Loucy (cell line): ENCODE results near the gene DSCAML1.

Experiments
- H2AFZ ChIP-seq: fragments of 200-600 bp; sonication (generic); 2 replicates; pipeline ENCODE4 v1.6.0; 2016; ENCODE audit warnings: antibody characterized with exemption, mild to moderate bottlenecking, low read length, moderate library complexity
- H3F3A ChIP-seq: fragments of 200-600 bp; 2 replicates; pipeline ENCODE4 v1.6.0; 2016; ENCODE audit warnings: antibody characterized with exemption, low read depth, mild to moderate bottlenecking
- H3K27me3 ChIP-seq: fragments of 200-600 bp; sonication (generic); 2 replicates; pipeline ENCODE4 v1.6.1; 2014; ENCODE audit warnings: low read length, mild to moderate bottlenecking; ENCODE audit not compliant: insufficient read depth, poor library complexity, severe bottlenecking
- H3K36me3 ChIP-seq: fragments of 200-600 bp; sonication (generic); 2 replicates; pipeline ENCODE4 v1.6.1; 2016; ENCODE audit warnings: low read length; ENCODE audit not compliant: insufficient read depth
- H3K4me1 ChIP-seq: fragments of 200-600 bp; sonication (generic); 2 replicates; pipeline ENCODE4 v1.5.1; 2014; ENCODE audit warnings: low read length, mild to moderate bottlenecking; ENCODE audit not compliant: insufficient read depth, poor library complexity, severe bottlenecking
- H3K4me2 ChIP-seq: fragments of 200-600 bp; sonication (generic); 2 replicates; pipeline ENCODE4 v1.6.0; 2014; ENCODE audit warnings: antibody characterized with exemption, low read length, low read depth, mild to moderate bottlenecking; ENCODE audit not compliant: poor library complexity, severe bottlenecking
- H3K4me3 ChIP-seq: fragments of 200-600 bp; sonication (generic); 2 replicates; pipeline ENCODE4 v1.5.1; 2014; ENCODE audit warnings: low read length, mild to moderate bottlenecking, mixed read lengths; ENCODE audit not compliant: poor library complexity, severe bottlenecking
- H3K79me2 ChIP-seq: fragments of 200-600 bp; sonication (generic); 2 replicates; pipeline ENCODE4 v1.6.1; 2014; ENCODE audit warnings: low read length; ENCODE audit not compliant: insufficient read depth
- H3K9ac ChIP-seq: fragments of 200-600 bp; sonication (generic); 2 replicates; pipeline ENCODE4 v1.6.0; 2014; ENCODE audit warnings: mild to moderate bottlenecking, low read depth, low read length, moderate library complexity; ENCODE audit not compliant: poor library complexity, severe bottlenecking
- H3K9me2 ChIP-seq: fragments of 200-600 bp; sonication (generic); replicated peaks from 2 replicates; pipeline ENCODE4 v1.6.1; 2016; ENCODE audit warnings: low read depth, low read length, mixed read lengths
- H3K9me3 ChIP-seq: fragments of 200-600 bp; sonication (generic); 2 replicates; pipeline ENCODE4 v1.6.1; 2014; ENCODE audit warnings: mild to moderate bottlenecking, antibody characterized with exemption, low read length, low read depth; ENCODE audit not compliant: insufficient read depth
- H4K20me1 ChIP-seq: fragments of 200-600 bp; sonication (generic); 2 replicates; pipeline ENCODE4 v1.6.0; 2014; ENCODE audit warnings: antibody characterized with exemption, low read length, mild to moderate bottlenecking; ENCODE audit not compliant: insufficient read depth, poor library complexity, severe bottlenecking
- CTCF ChIP-seq: fragments of 200-600 bp; sonication (generic); conservative IDR thresholded peaks from 2 replicates; pipeline ENCODE4 v1.5.1; 2014; ENCODE audit warnings: mild to moderate bottlenecking, antibody characterized with exemption, low read length
- EZH2phosphoT487 ChIP-seq: fragments of 200-600 bp; IDR thresholded peaks from 2 replicates; pipeline ENCODE4 v1.6.1; 2018; ENCODE audit warnings: antibody characterized with exemption, mild to moderate bottlenecking, moderate library complexity, borderline replicate concordance

Gene DSCAML1

DNA sequence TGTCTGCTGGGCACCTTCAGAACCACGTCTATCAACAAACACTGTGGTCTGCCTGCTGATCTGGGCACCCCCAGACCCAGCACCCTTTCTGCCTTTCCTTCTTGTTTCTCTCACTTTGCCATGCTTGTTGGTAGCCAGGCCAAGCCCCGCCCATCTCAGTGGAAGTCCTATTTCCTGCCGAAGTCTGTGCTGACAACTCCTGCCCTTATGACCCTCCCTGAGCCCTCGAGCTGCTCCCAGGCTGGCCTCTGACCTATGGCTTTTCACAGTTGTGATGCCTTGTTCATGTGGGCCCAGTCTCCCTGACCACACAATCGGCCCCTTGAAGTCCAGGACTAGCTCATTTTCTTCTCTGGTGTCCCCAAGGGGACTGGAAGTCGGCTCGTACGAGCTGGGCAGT is 132.1 kb downstream of the DSCAML1 start:
- H2AFZ ChIP-seq, result no peak overlapping the region
- no peaks in the 10 kb centered on the region for H3K9me2 ChIP-seq
- TF ChIP-seq CTCF (no peak), EZH2phosphoT487 (no peak)
- H3K36me3 ChIP-seq, result no peaks in the 10 kb centered on the region
- no peaks in the 10 kb centered on the region for H3K9me3 ChIP-seq
- no peaks in the 10 kb centered on the region for H4K20me1 ChIP-seq
- H3K4me3 ChIP-seq, result no peak overlapping the region
- H3F3A ChIP-seq, result no peaks in the 10 kb centered on the region
- H3K4me1 ChIP-seq, result peaks cover 6% of the 10 kb centered on the region
- H3K79me2 ChIP-seq, result no peaks in the 10 kb centered on the region
- no peak overlapping the region for H3K4me2 ChIP-seq
- H3K27me3 ChIP-seq, result no peaks in the 10 kb centered on the region
- H3K9ac ChIP-seq, result no peak overlapping the region

GRCh38 chr11:117663821-117664220 is 133.2 kb downstream of the DSCAML1 start:
- Histone ChIP-seq H3K27me3 (no peaks in the 10 kb centered on the region), H3F3A (no peaks in the 10 kb centered on the region), H4K20me1 (no peaks in the 10 kb centered on the region), H3K4me1 (peaks cover 6% of the 10 kb centered on the region), H3K9me3 (no peaks in the 10 kb centered on the region), H2AFZ (no peak overlapping the region), H3K9me2 (no peaks in the 10 kb centered on the region), H3K36me3 (no peaks in the 10 kb centered on the region), H3K79me2 (no peaks in the 10 kb centered on the region), H3K4me2 (no peak overlapping the region), H3K9ac (no peak overlapping the region), H3K4me3 (no peak overlapping the region)
- TF ChIP-seq EZH2phosphoT487 (no peak), CTCF (no peak)

DNA sequence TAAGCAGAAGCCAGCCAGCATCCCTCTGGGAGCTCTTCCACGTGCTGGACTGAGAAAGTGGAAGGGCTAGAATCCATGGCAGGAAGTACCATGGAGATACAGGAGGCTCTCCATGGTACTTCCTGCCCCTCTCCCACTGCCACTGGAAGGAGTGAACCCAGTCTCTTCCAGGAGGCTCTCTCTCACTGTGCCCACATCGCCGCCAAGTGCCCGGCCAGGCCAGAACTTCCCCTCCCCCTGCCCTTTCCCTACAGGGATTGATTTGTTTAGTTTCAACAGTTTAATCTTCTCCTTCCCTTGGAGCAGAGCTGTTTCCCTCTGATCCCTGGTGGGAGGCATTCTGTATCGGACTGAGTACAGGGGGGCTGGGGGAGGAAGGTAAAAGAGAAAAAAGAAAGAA is 133.6 kb downstream of the DSCAML1 start:
- no peaks in the 10 kb centered on the region for H3K9me3 ChIP-seq
- H3K4me1 ChIP-seq, result peaks cover 6% of the 10 kb centered on the region
- H3K4me2 ChIP-seq, result no peak overlapping the region
- no peaks in the 10 kb centered on the region for H3F3A ChIP-seq
- H3K27me3 ChIP-seq, result no peaks in the 10 kb centered on the region
- no peaks in the 10 kb centered on the region for H3K9me2 ChIP-seq
- no peak overlapping the region for H3K9ac ChIP-seq
- H2AFZ ChIP-seq, result no peak overlapping the region
- H3K36me3 ChIP-seq, result no peaks in the 10 kb centered on the region
- H3K4me3 ChIP-seq, result no peak overlapping the region
- H3K79me2 ChIP-seq, result no peaks in the 10 kb centered on the region
- no peaks in the 10 kb centered on the region for H4K20me1 ChIP-seq
- TF ChIP-seq EZH2phosphoT487 (no peak), CTCF (no peak)
